A549 treated with DMSO at 1 μM for 4 hours (cell line): ENCODE measurements around the gene PSORS1C1. TPM values are rescaled to one million over a fixed set of nuclear protein-coding genes. Genes with fewer than 3 reads are reported as not detected.

ENCODE experiments used
- total RNA-seq: library from RNA; stranded (reverse); fragments of 200-300 nt; extraction: Qiagen RNA extraction; gene quantifications from 5 replicates; pipeline ENCODE4 v1.2.3, GENCODE V29; 2022; ENCODE audit warnings: low read depth

Gene PSORS1C1, protein sequence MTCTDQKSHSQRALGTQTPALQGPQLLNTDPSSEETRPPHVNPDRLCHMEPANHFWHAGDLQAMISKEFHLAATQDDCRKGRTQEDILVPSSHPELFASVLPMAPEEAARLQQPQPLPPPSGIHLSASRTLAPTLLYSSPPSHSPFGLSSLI
- 3.1 to 5.8 TPM (median 5.5 TPM) in 5 replicates for total RNA-seq

GRCh38 chr6:31114541-31114878, at the start of gene PSORS1C1:
TSS of gene PSORS1C1 (plus strand) at chr6:31114800. CDS start at chr6:31129633, 14,833 bp downstream.

DNA sequence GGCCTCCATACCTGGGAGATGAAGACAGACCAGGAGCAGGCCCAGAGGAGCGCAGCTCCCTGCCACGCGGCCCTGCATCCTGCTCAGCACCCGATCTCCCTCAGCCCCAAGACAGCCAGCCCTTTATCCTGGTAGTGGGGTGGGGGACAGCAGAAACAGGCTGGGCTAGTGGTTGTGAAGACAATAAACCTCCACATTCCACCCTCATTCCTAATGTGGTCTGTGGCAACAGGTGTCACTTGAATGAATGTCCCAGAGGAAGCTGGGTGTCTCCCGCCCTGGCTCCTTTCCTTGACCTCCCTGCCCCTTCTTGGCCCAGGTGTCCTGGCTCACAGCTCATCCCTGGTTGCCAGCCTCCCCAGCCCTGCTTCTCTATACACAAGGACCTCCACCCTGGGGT, 2.1 kb upstream of the PSORS1C1 start, which contains the start of gene C6orf15:
Gene C6orf15, minus strand, starts transcription at position 98 of the 400 bp plus-strand sequence. Its CDS starts 20 bp downstream, at position 78.

DNA sequence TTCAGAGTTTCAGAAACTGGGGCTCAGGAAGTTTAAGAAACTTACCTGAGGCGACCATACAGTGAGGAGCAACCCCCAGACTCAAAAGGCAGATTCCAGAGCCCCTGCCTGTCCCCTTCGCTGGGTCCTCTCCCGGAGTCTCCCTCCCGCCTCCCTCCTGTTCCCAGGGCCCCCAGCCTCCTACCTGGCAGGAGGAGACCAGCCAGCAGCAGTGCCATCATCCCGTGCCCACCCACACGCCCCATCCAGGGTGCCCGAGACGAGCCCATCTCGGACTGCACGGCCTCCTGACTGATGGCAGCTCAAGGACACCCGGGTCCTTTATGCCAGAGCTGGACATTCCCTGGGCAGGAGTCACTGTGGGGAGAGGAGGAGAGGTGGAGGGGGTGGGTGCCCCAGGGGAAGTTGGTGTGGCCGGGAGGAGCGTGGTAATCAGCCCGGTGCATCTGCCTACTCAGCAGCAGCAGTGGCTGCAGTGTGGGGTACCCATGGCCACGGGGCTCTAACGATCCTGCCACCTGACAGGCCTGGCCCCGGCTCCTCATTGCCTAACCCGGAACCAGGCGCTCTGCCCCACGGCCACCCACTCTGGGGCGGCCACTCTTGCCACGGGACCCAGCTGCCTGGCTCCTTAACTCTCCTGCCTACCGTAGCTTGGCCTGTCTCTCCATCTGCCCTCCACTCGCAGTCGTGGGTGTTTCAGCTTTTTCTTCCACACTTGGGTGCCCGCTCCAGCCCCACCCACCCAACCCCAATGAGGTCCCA, 5.7 kb downstream of the PSORS1C1 start, which contains the start of gene CDSN:
Gene CDSN, minus strand, starts transcription at position 296 of the 765 bp plus-strand sequence. Its CDS starts 27 bp downstream, at position 269.

GRCh38 chr6:31138982-31139381, 24.4 kb downstream of the PSORS1C1 start, which contains the start of gene PSORS1C2:
TSS of gene PSORS1C2 (minus strand) at chr6:31139066. CDS start at chr6:31139026, 40 bp downstream.

DNA sequence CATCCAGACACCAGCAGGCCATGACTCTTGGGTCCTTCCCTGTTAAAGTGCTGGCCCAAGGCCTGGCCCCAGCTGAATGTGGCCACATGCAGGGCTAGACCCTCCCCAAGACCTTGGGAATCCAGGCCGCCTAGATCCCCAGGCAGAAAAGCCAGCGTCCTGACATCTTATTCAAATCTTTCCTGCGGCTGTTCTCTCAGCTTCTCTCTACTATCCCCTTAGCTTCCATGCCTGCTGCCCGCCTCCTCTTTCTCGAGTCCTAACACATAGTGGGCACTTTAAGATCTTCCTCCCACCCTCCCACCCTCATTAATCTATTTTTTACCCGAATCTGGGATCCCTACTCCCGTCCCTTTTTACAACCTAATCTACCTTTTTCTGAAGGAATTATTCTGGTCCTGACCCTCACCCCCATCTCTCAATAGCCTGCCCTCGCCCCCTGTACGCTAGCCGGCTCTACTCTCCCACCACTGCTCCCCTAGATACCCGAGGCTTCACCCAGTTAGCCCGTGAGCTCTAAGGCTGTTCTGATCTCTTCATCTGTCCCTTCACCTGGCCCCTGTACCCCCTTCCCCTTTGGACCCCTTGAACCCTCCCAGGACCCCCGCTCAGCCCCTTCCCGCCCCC, 43.0 kb downstream of the PSORS1C1 start, which contains the start of gene CCHCR1:
Gene CCHCR1, minus strand, starts transcription at position 290 of the 627 bp plus-strand sequence. Its CDS starts 202 bp downstream, at position 88.

DNA sequence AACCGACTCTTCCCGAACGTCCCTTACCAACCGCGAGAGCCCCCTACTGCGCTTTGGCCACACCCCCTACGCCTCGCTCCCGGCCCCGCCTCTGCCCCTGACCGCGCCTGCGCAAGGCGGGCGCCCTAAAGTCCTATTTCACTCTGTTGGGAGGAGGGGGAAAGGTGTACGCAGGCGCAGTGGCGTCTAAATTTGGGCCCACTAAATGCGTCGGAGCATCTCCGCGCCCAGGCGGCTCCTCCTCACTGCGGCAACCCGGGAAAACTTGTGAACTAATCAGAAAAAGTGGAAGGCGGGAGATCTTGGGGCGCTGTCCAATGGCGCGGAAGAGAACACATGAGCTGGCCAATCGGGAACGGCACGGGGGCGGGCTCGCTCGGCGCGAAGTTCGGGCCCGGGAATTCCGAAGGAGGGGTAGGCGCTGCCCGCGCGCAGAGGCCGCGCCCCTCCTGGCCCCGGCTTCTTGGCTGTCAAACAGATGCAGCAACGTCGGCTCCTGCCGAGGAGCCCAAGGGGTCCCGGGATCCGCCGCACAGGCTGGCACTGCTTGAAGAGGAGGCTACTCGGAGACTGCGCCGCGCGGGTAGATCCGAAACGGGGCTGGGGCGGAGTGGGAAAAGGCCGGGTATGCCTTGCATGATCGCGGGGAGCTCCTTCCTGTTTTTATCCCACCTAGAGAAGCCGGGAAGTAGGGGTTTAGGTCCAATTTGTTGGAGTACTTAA, 43.7 kb downstream of the PSORS1C1 start, which contains the start of gene TCF19:
Gene TCF19, plus strand, starts transcription at position 450 of the 723 bp plus-strand sequence. CDS start 881 bp downstream, outside the sequence.

DNA sequence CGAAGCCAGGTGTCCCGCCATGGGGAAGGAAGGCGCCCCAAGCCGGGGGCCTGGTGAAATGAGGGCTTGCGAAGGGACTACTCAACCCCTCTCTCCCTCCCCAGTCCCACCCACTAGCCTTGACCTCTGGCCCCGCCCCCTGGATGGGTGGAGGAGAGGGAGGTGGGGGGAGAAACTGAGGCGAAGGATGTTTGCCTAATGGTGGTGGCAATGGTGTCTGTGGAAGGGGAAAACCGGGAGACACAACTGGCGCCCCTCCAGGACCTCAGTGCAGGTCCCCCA, 55.9 kb downstream of the PSORS1C1 start, which contains the start of gene POU5F1:
Gene POU5F1, minus strand, starts transcription at position 83 of the 282 bp plus-strand sequence. Its CDS starts 62 bp downstream, at position 21.

Other genes with a start within 250 kb of the PSORS1C1 start
- 47.7 to 53.6 TPM (median 49.4 TPM) in 5 replicates for gene DDR1, start 230.3 kb upstream of the PSORS1C1 start, total RNA-seq
- 17.6 to 20.8 TPM (median 18.6 TPM) in 5 replicates for gene GTF2H4, start 206.6 kb upstream of the PSORS1C1 start, total RNA-seq
- gene VARS2, start 200.6 kb upstream of the PSORS1C1 start, total RNA-seq = 10.3 to 14.0 TPM (median 12.2 TPM) in 5 replicates
- not detected in 5 replicates for gene SFTA2, start 182.6 kb upstream of the PSORS1C1 start, total RNA-seq
- 0.02 to 0.05 TPM (median 0.03 TPM) in 3 of 5 replicates, not detected in the others for gene MUCL3, start 173.8 kb upstream of the PSORS1C1 start, total RNA-seq
- gene MUC21, start 131.1 kb upstream of the PSORS1C1 start, total RNA-seq = not detected in 5 replicates
- 0.01 to 0.02 TPM (median 0.02 TPM) in 3 of 5 replicates, not detected in the others for gene MUC22, start 104.3 kb upstream of the PSORS1C1 start, total RNA-seq
- not detected in 5 replicates for gene C6orf15, start 2.2 kb upstream of the PSORS1C1 start, total RNA-seq
- gene CDSN, start 5.6 kb downstream of the PSORS1C1 start, total RNA-seq = not detected in 5 replicates
- gene PSORS1C2, start 24.3 kb downstream of the PSORS1C1 start, total RNA-seq = not detected in 5 replicates
- gene CCHCR1, start 43.0 kb downstream of the PSORS1C1 start, total RNA-seq = 5.7 to 8.3 TPM (median 6.8 TPM) in 5 replicates
- gene TCF19, start 43.8 kb downstream of the PSORS1C1 start, total RNA-seq = 13.2 to 16.2 TPM (median 14.4 TPM) in 5 replicates
- gene POU5F1, start 55.9 kb downstream of the PSORS1C1 start, total RNA-seq = 2.5 to 4.6 TPM (median 3.8 TPM) in 5 replicates
- 46.3 to 54.1 TPM (median 48.3 TPM) in 5 replicates for gene HLA-C, start 157.3 kb downstream of the PSORS1C1 start, total RNA-seq
- 22.4 to 31.2 TPM (median 26.4 TPM) in 5 replicates for gene HLA-B, start 242.4 kb downstream of the PSORS1C1 start, total RNA-seq